Choroid plexus epithelial cell (primary cell): ENCODE results near the gene SPRED2.

Experiments
- DNase-seq: peaks from one replicate; pipeline ENCODE4 v3.0.0-alpha.2; 2010; ENCODE audit warnings: low read depth
- H3K4me3 ChIP-seq: 2 replicates; pipeline ENCODE4 v1.5.1; 2011; ENCODE audit warnings: low read depth, mild to moderate bottlenecking, control low read depth, low read length, moderate library complexity
- CTCF ChIP-seq: conservative IDR thresholded peaks from 2 replicates; pipeline ENCODE4 v1.5.1; 2011; ENCODE audit warnings: low read depth, mild to moderate bottlenecking, control low read depth, inconsistent platforms, low read length, moderate library complexity

The SPRED2 gene

GRCh38 chr2:65294701-65295100 is 137.7 kb downstream of the SPRED2 start:
- H3K4me3 ChIP-seq = no peak overlapping the region
- TF ChIP-seq CTCF = no peak
- no peak for DNase-seq

- no peak overlapping the region for H3K4me3 ChIP-seq
- no peak for DNase-seq
- no peak for TF ChIP-seq CTCF
Observed at GRCh38 chr2:65294136-65294535, 138.3 kb downstream of the SPRED2 start.

GRCh38 chr2:65293376-65293775 is 139.0 kb downstream of the SPRED2 start:
- no peak overlapping the region for H3K4me3 ChIP-seq
- no peak for DNase-seq
- TF ChIP-seq CTCF = no peak

- DNase-seq = no peak
- no peak overlapping the region for H3K4me3 ChIP-seq
- no peak for TF ChIP-seq CTCF
Observed at GRCh38 chr2:65292461-65293011, 139.9 kb downstream of the SPRED2 start.

GRCh38 chr2:65292106-65292400 is 140.3 kb downstream of the SPRED2 start:
- H3K4me3 ChIP-seq = no peak overlapping the region
- TF ChIP-seq CTCF = no peak
- no peak for DNase-seq

- no peak overlapping the region for H3K4me3 ChIP-seq
- no peak for TF ChIP-seq CTCF
- DNase-seq = no peak
Observed at GRCh38 chr2:65291216-65292105, 140.9 kb downstream of the SPRED2 start.

GRCh38 chr2:65287364-65287763 is 145.0 kb downstream of the SPRED2 start:
- no peak for DNase-seq
- no peak overlapping the region for H3K4me3 ChIP-seq
- TF ChIP-seq CTCF = no peak
